ENCODE measurements around the gene CEP89.
"Not testable (repeated sequence)": the region's sequence is repeated elsewhere in the genome, so short reads cannot be mapped to it uniquely, and the experiment has no call there.

CEP89 gene

DNA sequence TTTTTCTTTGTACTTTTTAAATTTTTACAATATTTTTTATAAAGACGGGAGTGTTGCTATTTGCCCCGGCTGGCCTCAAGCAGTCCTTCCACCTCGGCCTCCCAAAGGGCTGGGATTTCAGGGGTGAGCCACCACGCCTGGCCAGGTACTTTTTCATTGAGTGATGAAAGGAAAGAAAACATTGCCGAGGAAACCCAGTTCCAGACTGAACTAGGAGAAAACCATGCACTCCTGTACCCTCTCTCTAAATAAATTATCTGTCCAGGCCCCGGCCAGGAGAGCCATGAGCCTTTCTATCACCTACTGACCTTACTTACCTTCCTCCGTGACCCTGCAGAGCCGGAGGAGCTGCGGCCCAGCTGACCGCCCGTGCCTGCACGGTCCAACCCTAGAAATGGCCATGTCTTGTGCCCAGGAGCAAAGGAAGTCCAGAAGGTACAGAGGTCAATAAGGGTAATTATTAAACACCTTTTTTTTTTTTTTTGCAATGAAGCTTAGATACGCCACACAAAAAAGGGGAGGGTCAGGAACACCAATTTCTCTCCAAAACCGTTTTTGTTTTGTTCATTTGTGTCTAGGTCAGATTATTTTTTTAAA lies 102.3 kb downstream of the CEP89 start, which contains the start of gene SLC7A9:
Gene SLC7A9 (minus strand): TSS at position 399 of the 597 bp plus-strand sequence. CDS start 1,233 bp downstream, outside the sequence.
- no peak for DNase-seq (ENCODE audit: low read depth)

DNA sequence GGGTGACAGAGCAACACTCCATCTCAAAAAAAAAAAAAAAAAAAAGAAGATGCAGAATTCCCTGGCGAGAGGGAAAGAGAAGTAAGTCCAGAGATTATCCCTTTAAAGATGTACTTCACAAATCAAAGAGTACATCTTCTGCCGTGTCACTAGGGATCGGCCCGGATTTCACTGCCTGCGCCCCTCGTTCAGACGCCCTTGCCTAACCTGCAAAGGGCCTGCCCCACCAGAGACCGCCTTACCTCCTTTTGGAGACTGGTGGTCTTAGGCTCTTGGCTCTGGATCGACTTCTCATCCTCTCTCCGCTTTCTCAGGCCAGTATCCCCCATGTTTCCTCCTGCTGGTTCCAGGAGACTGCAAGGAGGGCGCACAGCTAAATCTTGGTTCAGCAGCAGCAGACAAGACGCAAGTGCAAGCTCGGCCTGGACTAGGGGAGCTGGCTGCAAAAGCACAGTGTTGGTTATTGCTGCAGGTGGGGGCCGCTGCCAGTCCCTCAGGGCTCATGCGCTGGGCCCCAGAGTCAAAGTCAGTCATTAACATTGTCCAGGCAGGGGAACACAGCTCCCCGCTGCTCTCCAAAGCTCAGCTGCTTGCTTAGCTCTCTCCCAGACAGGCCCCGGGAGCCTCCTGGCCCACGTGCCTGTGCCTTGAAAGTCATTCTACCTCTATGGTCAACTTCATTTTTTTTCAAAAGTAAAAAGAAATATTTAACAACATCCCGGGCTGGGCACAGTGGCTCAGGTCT lies 103.4 kb downstream of the CEP89 start:
- no peak for DNase-seq (ENCODE audit: low read depth)

GRCh38 chr19:32867436-32867835 lies 104.3 kb downstream of the CEP89 start:
- DNase-seq (ENCODE audit: low read depth) = not testable (repeated sequence)

DNA sequence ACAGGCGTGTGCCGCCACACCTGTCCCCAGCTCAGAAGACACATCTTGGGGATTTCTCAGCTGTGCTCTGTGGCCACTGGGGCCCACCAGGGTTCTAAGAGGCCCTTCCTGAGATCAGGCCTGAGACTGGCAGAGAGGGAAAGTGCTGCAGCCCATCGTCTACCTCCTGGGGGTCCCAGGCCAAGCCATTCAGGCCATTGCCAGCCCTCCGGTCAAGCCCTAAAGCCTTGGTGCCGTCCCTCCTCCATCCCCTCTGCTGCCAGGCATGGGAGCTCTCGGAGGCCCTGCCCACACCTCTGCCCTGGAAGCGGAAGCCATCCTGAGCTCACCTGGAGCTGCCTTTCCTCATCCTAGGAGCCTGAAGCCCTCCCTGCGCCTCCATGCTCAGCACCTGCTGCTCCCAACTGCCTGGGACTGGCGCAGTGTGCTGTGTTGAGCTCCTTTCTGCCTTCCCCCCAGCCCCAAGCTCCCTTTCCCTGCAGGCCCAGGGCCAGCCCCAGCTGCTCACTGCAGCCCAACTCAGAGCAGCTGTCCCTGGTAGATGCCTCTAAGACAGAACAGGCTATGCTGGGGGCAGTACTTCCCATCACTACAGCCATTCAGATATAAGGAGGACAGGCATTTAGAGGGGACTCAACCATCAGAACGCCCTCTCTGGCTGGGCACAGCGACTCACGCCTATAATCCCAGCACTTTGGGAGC lies 105.0 kb downstream of the CEP89 start:
- no peak for DNase-seq (ENCODE audit: low read depth)

GRCh38 chr19:32866061-32866460 lies 105.7 kb downstream of the CEP89 start:
- no peak for DNase-seq (ENCODE audit: low read depth)

DNA sequence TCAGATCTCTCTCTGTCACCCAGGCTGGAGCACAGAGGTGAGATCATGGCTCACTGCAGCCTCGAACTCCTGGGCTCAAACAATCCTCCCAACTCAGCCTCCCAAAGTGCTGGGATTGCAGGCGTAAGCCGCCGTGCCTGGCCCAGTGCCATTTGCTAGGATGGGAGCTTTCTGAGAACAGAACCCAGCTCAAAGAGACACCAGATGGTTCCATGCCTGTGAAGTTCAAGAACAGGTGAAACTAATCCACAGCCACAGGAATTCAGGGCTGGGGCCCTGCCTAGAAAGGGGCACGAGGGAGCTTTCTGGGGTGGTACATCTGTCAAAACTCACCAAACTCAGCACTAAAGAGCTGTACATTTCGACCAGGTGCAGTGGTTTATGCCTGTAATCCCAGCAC lies 106.4 kb downstream of the CEP89 start:
- no peak for DNase-seq (ENCODE audit: low read depth)

DNA sequence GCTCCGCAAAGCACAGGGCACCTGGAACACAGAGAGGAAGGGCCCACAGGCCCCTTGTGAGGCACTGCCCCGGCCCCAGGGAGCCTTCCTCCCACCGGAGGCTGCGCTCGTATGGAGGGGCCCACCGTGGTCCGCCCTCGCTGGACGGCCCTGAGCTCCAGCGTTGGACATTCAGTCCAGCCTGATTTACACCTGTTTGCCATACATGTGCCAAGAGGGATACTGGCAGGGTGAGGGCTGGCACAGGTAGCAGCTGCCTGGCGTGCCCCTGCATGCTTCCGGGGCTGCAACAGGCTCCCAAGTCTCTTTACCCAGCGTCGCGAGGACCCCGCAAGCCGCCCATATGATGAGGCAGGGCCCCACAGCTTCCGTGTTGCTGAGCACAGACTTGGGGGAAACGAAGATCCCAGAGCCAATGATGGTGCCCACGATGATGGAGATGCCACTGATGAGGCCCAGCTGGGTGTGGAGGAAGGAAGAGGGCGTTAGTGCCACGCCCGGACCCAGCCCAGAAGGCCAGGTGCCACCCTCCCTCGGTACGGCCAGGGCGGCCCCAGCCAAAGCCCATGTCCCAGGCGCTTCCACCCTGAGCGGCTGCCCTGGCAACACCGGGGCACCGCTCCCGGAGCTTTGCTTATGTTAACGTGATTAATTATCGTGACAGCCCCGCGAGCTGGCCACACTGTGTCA lies 107.3 kb downstream of the CEP89 start:
- DNase-seq (ENCODE audit: low read depth) = no peak

DNA sequence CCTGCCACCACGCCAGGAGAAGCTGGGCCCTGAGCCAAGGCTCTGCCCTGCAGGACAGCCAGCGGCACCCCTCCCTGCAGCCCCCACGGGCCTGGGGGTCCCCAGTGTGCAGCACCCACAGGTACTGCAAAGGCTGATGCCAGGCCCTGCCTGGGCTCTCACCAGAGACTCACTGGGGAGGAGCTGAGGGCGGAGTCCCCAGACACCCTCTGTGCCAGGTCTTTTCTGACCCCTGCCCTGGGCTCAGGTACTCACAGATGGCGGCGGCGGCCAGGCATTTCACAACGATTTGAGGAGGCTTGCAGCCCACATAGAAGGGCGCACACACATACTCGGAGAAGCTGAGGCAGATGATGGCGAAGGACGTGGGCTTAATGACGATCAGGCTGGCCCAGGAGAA lies 107.9 kb downstream of the CEP89 start:
- DNase-seq (ENCODE audit: low read depth) = no peak

DNA sequence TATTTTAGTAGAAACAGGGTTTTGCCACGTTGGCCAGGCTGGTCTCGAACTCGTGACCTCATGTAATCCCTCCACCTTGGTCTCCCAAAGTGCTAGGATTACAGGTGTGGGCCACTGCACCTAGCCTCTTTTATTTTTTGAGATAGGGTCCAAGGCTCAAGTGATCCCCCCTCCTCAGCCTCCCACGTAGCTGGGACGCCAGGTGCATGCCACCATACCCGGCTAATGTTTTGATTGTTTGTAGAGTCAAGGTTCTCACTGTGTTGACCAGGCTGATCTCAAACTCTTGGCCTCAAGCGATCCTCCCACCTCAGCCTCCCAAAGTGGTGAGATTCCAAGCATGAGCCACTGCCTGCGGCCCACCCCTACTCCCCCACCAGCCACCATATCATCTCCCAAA lies 108.5 kb downstream of the CEP89 start:
- DNase-seq (ENCODE audit: low read depth) = no peak

GRCh38 chr19:32862741-32863140 lies 109.0 kb downstream of the CEP89 start:
- no peak for DNase-seq (ENCODE audit: low read depth)

GRCh38 chr19:32862173-32862572 lies 109.6 kb downstream of the CEP89 start:
- no peak for DNase-seq (ENCODE audit: low read depth)

- no peak for DNase-seq (ENCODE audit: low read depth)
Observed at GRCh38 chr19:32861596-32861995, 110.2 kb downstream of the CEP89 start.

GRCh38 chr19:32859591-32859990 lies 112.2 kb downstream of the CEP89 start:
- no peak for DNase-seq (ENCODE audit: low read depth)

- no peak for DNase-seq (ENCODE audit: low read depth)
Observed at GRCh38 chr19:32858559-32858958, 113.2 kb downstream of the CEP89 start.

GRCh38 chr19:32858155-32858554 lies 113.6 kb downstream of the CEP89 start:
- DNase-seq (ENCODE audit: low read depth) = no peak

DNA sequence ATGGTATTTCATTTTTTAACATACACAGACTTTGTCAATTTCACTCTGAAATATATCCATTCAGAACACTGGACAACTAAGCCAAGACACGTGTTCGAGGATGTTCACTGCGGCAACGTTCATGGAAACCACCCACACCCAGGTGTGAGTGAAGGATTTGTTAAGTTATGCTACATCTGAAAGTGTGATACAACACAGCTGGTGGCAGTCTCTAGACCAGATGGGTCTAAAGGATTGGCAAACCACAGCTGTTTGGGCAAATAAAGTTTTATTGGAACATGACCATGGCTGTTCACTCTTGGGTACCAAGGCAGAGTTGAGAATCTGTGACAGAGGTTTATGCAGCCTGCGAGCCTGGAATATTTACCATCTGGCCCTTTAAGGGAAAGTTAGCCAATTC lies 114.2 kb downstream of the CEP89 start:
- no peak for DNase-seq (ENCODE audit: low read depth)

DNA sequence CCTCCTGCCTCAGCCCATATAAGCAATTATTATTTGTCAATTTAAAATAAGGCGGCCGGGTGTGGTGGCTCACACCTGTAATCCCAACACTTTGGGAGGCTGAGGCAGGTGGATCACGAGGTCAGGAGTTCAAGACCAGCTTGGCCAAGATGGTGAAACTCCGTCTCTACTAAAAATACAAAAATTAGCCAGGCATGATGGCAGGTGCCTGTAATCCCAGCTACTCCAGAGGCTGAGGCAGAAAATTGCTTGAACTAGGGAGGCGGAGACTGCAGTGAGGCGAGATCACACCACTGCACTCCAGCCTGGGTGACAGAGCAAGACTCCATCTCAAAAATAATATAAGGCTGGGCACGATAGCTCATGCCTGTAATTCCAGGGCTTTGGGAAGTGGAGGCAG lies 114.9 kb downstream of the CEP89 start:
- not testable (repeated sequence) for DNase-seq (ENCODE audit: low read depth)

- DNase-seq (ENCODE audit: low read depth) = no peak
Observed at GRCh38 chr19:32852216-32852615, 119.5 kb downstream of the CEP89 start.

DNA sequence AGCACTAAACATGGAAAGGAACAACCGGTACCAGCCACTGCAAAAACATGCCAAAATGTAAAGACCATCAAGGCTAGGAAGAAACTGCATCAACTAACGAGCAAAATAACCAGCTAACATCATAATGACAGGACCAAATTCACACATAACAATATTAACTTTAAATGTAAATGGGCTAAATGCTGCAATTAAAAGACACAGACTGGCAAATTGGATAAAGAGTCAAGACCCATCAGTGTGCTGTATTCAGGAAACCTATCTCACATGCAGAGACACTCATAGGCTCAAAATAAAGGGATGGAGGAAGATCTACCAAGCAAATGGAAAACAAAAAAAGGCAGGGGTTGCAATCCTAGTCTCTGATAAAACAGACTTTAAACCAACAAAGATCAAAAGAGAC lies 123.7 kb downstream of the CEP89 start:
- DNase-seq (ENCODE audit: low read depth) = not testable (repeated sequence)

DNA sequence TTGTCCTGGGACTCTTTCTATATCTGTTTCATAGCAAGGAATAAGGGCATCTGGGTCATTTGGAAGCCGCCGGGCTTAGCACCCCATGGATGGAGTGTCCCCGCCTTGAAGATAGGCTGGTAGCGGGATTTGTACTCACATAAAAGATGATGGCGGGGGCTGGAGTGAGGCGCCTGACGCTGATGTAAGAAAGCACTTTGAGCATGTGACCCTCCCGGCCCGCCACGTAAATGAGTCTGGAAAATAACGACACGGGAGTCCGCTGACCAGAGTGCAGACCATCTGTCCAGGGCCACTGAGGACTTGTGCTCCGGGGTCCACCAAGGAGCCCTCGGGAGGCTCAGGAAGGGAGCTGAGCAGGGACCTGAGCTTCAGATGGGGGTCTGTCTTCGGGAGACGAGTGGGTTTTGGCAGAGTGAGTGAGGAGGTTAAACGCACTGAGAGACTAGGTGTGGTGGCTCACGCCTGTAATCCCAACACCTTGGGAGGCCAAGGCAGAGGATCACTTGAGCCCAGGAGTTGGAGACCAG lies 128.0 kb downstream of the CEP89 start:
- DNase-seq (ENCODE audit: low read depth) = no peak

- no peak for DNase-seq (ENCODE audit: low read depth)
Observed at GRCh38 chr19:32842061-32842460, 129.7 kb downstream of the CEP89 start.

DNA sequence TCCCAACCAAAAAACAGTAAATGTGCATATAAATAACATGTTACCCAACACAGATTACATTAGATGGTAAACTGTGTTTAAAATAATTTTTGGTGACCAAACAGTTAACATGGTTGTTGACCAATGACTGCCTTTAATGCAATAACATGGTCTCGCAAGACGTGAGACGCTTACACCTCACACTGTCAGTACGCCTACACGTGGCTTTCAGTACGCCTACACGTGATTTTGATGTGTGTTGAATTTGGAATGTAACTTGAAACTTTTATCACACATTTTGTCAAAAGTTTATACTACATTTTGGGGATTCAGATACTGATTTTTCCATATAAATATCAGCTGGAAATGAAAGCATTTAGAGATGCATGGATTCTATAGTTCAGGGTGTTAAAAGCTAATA lies 134.2 kb downstream of the CEP89 start:
- DNase-seq (ENCODE audit: low read depth) = no peak
